Astrocyte (in vitro differentiated cells and primary cell): ENCODE measurements around the gene SVIL. TPM values are rescaled to one million over a fixed set of nuclear protein-coding genes. Genes with fewer than 3 reads are reported as not detected.
"Not testable (repeated sequence)": the region's sequence is repeated elsewhere in the genome, so short reads cannot be mapped to it uniquely, and the experiment has no call there.

Experiments
- DNase-seq: peaks from one replicate; pipeline ENCODE4 v3.0.0-alpha.2; 2010; ENCODE audit warnings: low read depth
- FAIRE-seq: peaks from 2 replicates; lab custom pipeline; 2011; peaks lifted over from hg19 to GRCh38; lab: Jason Lieb, UNC
- H2AFZ ChIP-seq: 2 replicates; pipeline ENCODE4 v1.6.0; 2012; ENCODE audit warnings: low read depth, low read length, inconsistent platforms
- H3K27ac ChIP-seq: 2 replicates; pipeline ENCODE4 v1.5.1; 2011; ENCODE audit warnings: low read depth, low read length, inconsistent platforms
- H3K27me3 ChIP-seq: 2 replicates; pipeline ENCODE4 v1.6.0; 2011; ENCODE audit warnings: low read length, inconsistent platforms; ENCODE audit not compliant: insufficient read depth
- H3K36me3 ChIP-seq: 2 replicates; pipeline ENCODE4 v1.5.1; 2011; ENCODE audit warnings: low read length, inconsistent platforms; ENCODE audit not compliant: insufficient read depth
- H3K4me1 ChIP-seq: 2 replicates; pipeline ENCODE4 v1.5.1; 2011; ENCODE audit warnings: low read length, inconsistent platforms; ENCODE audit not compliant: insufficient read depth
- H3K4me2 ChIP-seq: 2 replicates; pipeline ENCODE4 v1.6.0; 2012; ENCODE audit warnings: low read length, inconsistent platforms
- H3K4me3 ChIP-seq: 2 replicates; pipeline ENCODE4 v1.5.1; 2011; ENCODE audit warnings: low read depth, mild to moderate bottlenecking, low read length, inconsistent platforms; ENCODE audit not compliant: insufficient read depth
- H3K79me2 ChIP-seq: 2 replicates; pipeline ENCODE4 v1.6.0; 2012; ENCODE audit warnings: mild to moderate bottlenecking, low read length, inconsistent platforms; ENCODE audit not compliant: insufficient read depth
- H3K9ac ChIP-seq: 2 replicates; pipeline ENCODE4 v1.6.0; 2012; ENCODE audit warnings: mild to moderate bottlenecking, low read length, inconsistent platforms
- H3K9me3 ChIP-seq: 2 replicates; pipeline ENCODE4 v1.5.1; 2012; ENCODE audit warnings: low read depth, mild to moderate bottlenecking, low read length, inconsistent platforms; ENCODE audit not compliant: insufficient read depth
- H4K20me1 ChIP-seq: 2 replicates; pipeline ENCODE4 v1.6.0; 2012; ENCODE audit warnings: low read length, inconsistent platforms; ENCODE audit not compliant: insufficient read depth
- H3K27ac Mint-ChIP-seq: one replicate; pipeline ENCODE4 v1.8.0; 2021; ENCODE audit warnings: mild to moderate bottlenecking, mixed read lengths; ENCODE audit not compliant: unreplicated experiment
- H3K27me3 Mint-ChIP-seq: one replicate; pipeline ENCODE4 v1.8.0; 2021; ENCODE audit warnings: low read depth, mixed read lengths; ENCODE audit not compliant: unreplicated experiment
- H3K36me3 Mint-ChIP-seq: one replicate; pipeline ENCODE4 v1.8.0; 2021; ENCODE audit warnings: low read depth, mixed read lengths; ENCODE audit not compliant: unreplicated experiment
- H3K4me1 Mint-ChIP-seq: one replicate; pipeline ENCODE4 v1.8.0; 2021; ENCODE audit warnings: low read depth, mixed read lengths; ENCODE audit not compliant: unreplicated experiment
- H3K4me3 Mint-ChIP-seq: one replicate; pipeline ENCODE4 v1.8.0; 2021; ENCODE audit warnings: mild to moderate bottlenecking, moderate library complexity, mixed read lengths; ENCODE audit not compliant: unreplicated experiment
- H3K9me3 Mint-ChIP-seq: one replicate; pipeline ENCODE4 v1.8.0; 2021; ENCODE audit warnings: mild to moderate bottlenecking, mixed read lengths; ENCODE audit not compliant: unreplicated experiment
- CTCF ChIP-seq: IDR thresholded peaks from 2 replicates; pipeline ENCODE4 v1.5.1; 2011; ENCODE audit warnings: low read depth, mild to moderate bottlenecking, inconsistent platforms, low read length, moderate library complexity; ENCODE audit not compliant: insufficient read depth
- EZH2 ChIP-seq: IDR thresholded peaks from 2 replicates; pipeline ENCODE4 v1.6.1; 2012; ENCODE audit warnings: mild to moderate bottlenecking, low read length, inconsistent platforms; ENCODE audit not compliant: insufficient read depth
- total RNA-seq: library from RNA; stranded (reverse); gene quantifications from 2 replicates; pipeline ENCODE4 v1.2.1, GENCODE V29; 2021

The SVIL gene
- total RNA-seq, 1 donor from 2014 or later, result 70.4 TPM

- H3K27ac ChIP-seq, result no peak overlapping the region
- DNase-seq (no peak), FAIRE-seq (no peak)
- TF ChIP-seq EZH2, result no peak
- no peaks in the 10 kb centered on the region for H3K36me3 ChIP-seq
- no peak overlapping the region for H3K4me2 ChIP-seq
- H3K79me2 ChIP-seq, result peaks cover 81% of the 10 kb centered on the region
- no peak overlapping the region for H3K4me3 Mint-ChIP-seq
- H3K4me1 ChIP-seq, result no peaks in the 10 kb centered on the region
- H4K20me1 ChIP-seq, result peaks cover 59% of the 10 kb centered on the region
- no peak overlapping the region for H3K4me3 ChIP-seq
- H3K36me3 Mint-ChIP-seq, result peaks cover 3% of the 10 kb centered on the region
- H3K27me3 Mint-ChIP-seq, result peaks cover 2% of the 10 kb centered on the region
- H3K9me3 Mint-ChIP-seq, result peaks cover 14% of the 10 kb centered on the region
- H3K27me3 ChIP-seq, result no peaks in the 10 kb centered on the region
- peaks cover 8% of the 10 kb centered on the region for H3K4me1 Mint-ChIP-seq
- no peak overlapping the region for H3K9ac ChIP-seq
- peaks cover 11% of the 10 kb centered on the region for H3K9me3 ChIP-seq
- H3K27ac Mint-ChIP-seq, result no peak overlapping the region
- H2AFZ ChIP-seq, result no peak overlapping the region
These were observed 193.8 kb downstream of the SVIL start for GRCh38 chr10:29440981-29441380.

- peaks cover 11% of the 10 kb centered on the region for H3K9me3 ChIP-seq
- H3K36me3 ChIP-seq, H3K4me3 Mint-ChIP-seq, DNase-seq, H3K27me3 Mint-ChIP-seq, H3K4me1 ChIP-seq, H3K4me3 ChIP-seq, H3K36me3 Mint-ChIP-seq, H3K9me3 Mint-ChIP-seq, FAIRE-seq, H3K9ac ChIP-seq, H3K27me3 ChIP-seq, H2AFZ ChIP-seq, H3K27ac ChIP-seq, H3K4me2 ChIP-seq: not testable (repeated sequence)
- H4K20me1 ChIP-seq, result peaks cover 63% of the 10 kb centered on the region
- peak overlapping the region; percentile 30 for H3K27ac Mint-ChIP-seq
- peaks cover 20% of the 10 kb centered on the region for H3K4me1 Mint-ChIP-seq
- peaks cover 92% of the 10 kb centered on the region for H3K79me2 ChIP-seq
These were observed 195.8 kb downstream of the SVIL start for GRCh38 chr10:29439005-29439404.

GRCh38 chr10:29438271-29438670 is 196.5 kb downstream of the SVIL start:
- peaks cover 11% of the 10 kb centered on the region for H3K9me3 ChIP-seq
- peaks cover 62% of the 10 kb centered on the region for H4K20me1 ChIP-seq
- H3K4me1 Mint-ChIP-seq, result peaks cover 20% of the 10 kb centered on the region
- peaks cover 93% of the 10 kb centered on the region for H3K79me2 ChIP-seq
- H3K4me2 ChIP-seq, result no peak overlapping the region
- H3K36me3 ChIP-seq, result no peaks in the 10 kb centered on the region
- H2AFZ ChIP-seq, result no peak overlapping the region
- H3K4me3 Mint-ChIP-seq, result peak overlapping the region; percentile 45
- H3K4me3 ChIP-seq, result no peak overlapping the region
- FAIRE-seq (no peak), DNase-seq (no peak)
- no peaks in the 10 kb centered on the region for H3K27me3 Mint-ChIP-seq
- peaks cover 3% of the 10 kb centered on the region for H3K36me3 Mint-ChIP-seq
- no peak overlapping the region for H3K27ac ChIP-seq
- no peaks in the 10 kb centered on the region for H3K27me3 ChIP-seq
- no peak for TF ChIP-seq EZH2
- TF ChIP-seq CTCF, result no peak
- H3K27ac Mint-ChIP-seq, result peak overlapping the region; percentile 90
- H3K4me1 ChIP-seq, result no peaks in the 10 kb centered on the region
- H3K9ac ChIP-seq, result no peak overlapping the region
- peaks cover 8% of the 10 kb centered on the region for H3K9me3 Mint-ChIP-seq
